ENCODE results near the gene KIAA1328. TPM values are rescaled to one million over a fixed set of nuclear protein-coding genes. Genes with fewer than 3 reads are reported as not detected.

KIAA1328 gene
- total RNA-seq, 2 experiments from 2014 or later: 5.5 to 6.5 TPM

GRCh38 chr18:37265382-37265781 lies 436.5 kb downstream of the KIAA1328 start:
- POLR2A ChIA-PET: no interaction called here
- CTCF ChIA-PET: no interaction called here

DNA sequence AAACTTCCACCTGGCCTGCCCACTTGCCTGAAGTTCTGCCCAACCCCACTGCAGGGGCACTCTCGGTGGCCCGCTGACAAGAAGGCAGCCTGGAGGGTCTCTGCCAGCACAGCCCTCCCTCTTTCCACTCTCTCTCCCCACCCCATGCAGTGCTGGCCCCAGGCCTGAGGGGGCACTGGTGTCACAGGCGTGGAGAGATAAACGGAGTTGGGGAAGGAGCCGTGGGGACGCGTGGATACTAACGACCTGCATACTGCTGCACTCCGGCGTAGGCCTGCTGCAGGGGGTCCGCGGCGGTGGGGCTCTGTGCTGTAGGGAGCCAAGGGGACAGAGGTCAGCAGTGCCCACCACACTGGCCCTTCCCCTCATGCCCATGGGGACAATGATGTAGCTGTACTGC lies 437.4 kb downstream of the KIAA1328 start:
- ChIA-PET POLR2A (no interaction called here), CTCF (no interaction called here)

DNA sequence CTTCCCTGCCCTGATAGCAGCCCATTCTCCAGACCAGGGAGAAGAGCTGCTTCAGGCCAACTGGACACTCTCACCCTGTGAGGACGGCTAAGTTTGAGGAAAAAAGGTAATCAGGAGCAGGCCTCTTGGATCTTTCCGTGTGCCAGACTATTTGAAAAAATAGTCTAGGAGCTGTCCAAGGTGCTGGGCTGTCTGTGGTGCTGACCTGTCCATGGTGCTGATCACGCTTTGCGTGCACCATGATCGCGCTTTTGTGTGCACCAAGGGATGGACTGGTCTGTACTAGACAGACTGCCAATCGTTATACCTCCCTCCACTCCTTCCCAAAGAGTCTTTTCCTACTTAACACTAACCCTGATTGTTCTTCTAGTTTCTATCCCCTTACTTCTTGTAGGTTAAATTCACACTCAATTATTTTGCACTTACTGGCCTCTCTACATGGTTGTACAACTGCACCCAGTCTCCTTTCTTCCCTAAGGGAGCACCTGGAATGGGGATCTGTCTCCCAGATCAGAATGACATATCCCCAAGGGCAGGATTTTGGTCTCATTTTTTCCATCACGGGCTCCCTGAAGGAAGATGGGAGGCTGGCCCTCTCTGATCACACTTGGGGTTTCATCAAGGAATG lies 441.2 kb downstream of the KIAA1328 start:
- POLR2A ChIA-PET: no interaction called here
- CTCF ChIA-PET: interaction anchor here (0.6 kb wide), 1 partner anchor 188 kb away, joined by 3 read pairs; no protein-coding TSS in a partner anchor

GRCh38 chr18:37270666-37271052 lies 441.7 kb downstream of the KIAA1328 start:
- POLR2A ChIA-PET: no interaction called here
- CTCF ChIA-PET: no interaction called here

GRCh38 chr18:37272226-37272625 lies 443.3 kb downstream of the KIAA1328 start:
- CTCF ChIA-PET: no interaction called here
- POLR2A ChIA-PET: no interaction called here

DNA sequence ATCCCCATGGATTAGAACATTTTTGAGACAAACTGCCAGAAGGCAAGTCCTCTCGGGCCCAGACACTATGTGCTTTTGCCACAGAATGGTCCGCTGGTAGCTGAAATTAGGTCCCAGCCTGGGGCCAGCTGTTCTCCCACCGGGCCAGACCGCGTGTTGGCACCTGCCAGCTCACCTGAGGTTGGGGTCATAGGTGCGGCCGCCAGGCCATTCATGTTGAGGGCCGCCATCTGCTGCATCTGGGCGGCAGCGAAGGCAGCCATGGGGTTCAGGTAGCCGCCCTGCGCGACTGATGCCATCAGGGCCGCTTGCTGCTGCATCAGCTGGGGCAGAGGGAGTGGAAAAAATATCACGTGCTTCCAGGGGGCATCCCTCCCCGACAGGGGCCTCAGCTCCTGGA lies 443.9 kb downstream of the KIAA1328 start:
- ChIA-PET CTCF (no interaction called here), POLR2A (no interaction called here)

DNA sequence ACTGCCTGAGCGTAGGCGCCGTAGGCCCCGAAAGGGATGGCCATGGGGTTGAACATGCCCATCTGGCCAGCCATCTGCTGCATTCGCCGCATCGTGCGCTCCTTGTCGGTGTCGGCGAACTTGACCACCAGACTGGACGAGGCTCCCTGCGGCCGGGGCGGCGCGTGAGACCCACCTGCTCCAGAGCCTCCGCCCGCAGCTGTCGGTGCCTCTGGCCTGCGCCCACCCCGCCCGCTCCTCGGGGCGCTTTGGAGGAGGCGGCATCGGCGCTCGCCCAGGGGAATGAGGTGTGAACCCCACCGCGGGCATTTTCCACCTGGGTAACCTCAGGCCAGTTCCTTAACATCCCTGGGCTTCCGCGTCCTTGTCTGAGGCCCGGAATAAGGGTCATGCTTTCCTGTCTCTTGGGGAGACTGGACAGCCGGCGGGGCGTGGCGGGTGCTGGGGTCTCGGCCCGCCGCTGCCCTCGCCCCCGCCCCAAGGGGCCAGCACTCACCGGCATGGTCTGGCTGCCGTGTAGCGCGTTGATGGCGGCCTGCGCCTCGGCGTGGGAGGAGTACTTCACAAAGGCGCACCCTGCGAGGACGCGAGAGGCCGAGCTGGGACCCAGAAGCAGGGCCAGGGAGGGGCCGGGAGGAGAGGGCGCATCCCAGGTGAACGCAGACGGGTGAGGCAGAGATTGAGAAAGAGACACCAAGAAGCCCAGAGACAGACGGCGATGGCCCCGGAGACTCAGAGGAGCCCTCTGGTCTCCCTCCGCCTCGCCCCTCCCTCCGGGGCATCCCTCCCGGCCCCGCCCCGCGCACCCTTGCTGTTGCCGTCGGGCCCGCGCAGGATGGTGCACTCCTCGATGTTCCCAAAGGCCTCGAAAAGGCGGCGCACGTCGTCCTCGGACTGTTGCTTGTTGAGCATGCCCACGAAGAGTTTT lies 445.6 kb downstream of the KIAA1328 start:
- POLR2A ChIA-PET: no interaction called here

GRCh38 chr18:37275237-37275741 lies 446.4 kb downstream of the KIAA1328 start:
- CTCF ChIA-PET: no interaction called here
- POLR2A ChIA-PET: no interaction called here

More for the DNA sequence above, 445.6 kb downstream of the KIAA1328 start:
- CTCF ChIA-PET: no interaction called here

DNA sequence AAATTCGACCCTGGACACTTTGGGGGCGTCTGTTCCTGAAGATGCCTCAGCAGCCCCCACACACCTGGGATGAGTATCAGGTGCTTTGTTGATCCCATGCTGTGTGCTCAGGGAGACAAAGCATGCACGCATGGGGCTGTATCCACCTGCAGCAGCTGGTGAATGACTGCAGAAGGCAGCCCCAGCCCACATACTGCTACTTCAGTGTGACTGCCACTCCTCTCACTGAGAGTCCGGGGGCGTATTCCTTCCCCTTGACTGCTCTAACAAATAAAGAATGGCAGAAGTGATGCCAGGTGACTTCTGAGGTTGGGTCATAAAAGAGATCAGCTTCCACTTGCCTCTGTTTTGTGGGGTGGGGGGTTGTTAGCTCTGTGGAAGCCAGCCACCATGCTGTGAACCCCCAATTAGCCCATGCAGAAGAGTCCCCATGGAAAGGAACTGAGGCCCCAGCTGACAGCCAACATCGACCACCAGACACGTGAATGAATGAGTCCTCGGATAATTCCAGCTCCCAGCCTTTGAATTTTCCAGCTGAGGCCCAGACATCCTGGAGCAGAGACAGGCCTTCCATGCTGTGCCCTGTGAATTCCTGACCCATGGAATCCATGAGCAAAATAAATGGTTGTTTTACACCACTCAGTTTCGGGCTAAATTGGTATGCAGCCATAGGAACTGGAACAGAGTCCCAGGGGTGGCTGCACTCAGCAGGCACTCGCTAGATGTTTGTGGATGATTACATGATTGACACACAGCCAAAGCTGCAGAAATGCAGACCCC lies 447.4 kb downstream of the KIAA1328 start:
- POLR2A ChIA-PET: no interaction called here
- CTCF ChIA-PET: no interaction called here

- ChIA-PET POLR2A (no interaction called here), CTCF (no interaction called here)
Measured at GRCh38 chr18:37277804-37278203, 448.9 kb downstream of the KIAA1328 start.

Other genes starting within 250 kb of the KIAA1328 start
- gene TPGS2, start 125 bp upstream of the KIAA1328 start, total RNA-seq: 10 to 100 TPM; 82.2 to 85.2 TPM

Measured in activated CD8-positive, alpha-beta memory T cell treated with anti-CD3 and anti-CD28 coated beads for 36 hours (primary cell).